ENCODE results near the gene CARD14. TPM values are rescaled to one million over a fixed set of nuclear protein-coding genes. Genes with fewer than 3 reads are reported as not detected.

The CARD14 gene
- total and polyA plus RNA-seq, 10 donors = 0.63 to 4.8 (median 1.3) TPM

DNA sequence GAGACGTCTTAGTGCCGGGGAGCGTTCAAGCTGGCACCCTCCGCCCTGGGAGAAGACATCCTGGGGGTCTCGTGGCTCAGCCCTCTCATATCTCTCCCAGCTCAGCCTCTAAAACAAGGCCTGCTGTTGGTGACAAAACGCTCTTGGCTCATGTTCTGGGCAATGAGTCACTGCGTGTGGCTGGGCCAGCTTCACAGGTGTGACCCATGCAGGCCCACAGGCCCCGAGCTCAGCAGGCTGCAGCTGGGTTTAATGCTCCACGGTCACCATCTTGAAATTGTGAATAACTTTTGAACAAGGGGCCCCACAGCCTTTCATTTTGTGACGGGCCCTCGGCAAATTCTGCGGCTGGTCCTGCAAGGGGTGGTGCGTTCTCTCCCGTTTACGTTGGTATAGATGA is 46.0 kb upstream of the CARD14 start:
- H3K27me3 ChIP-seq (replicated peaks in 1 of 7) = peaks cover 0 to 13% (median 0%) of the 10 kb centered on the region in 7 donors
- no peaks in the 10 kb centered on the region for H3K4me1 ChIP-seq
- no peaks in the 10 kb centered on the region for H3K9me3 ChIP-seq
- intact Hi-C loops (cut with DNase I; ENCODE audit: low total_unique reads) = no loop called here
- H3K27ac ChIP-seq = no peak overlapping the region
- WGBS, 5 donors = 85 to 97% (median 88%) methylated on average over 13 to 15 of the region's 15 CpGs
- H3K4me3 ChIP-seq = no peak overlapping the region
- TF ChIP-seq, protein P1, sequence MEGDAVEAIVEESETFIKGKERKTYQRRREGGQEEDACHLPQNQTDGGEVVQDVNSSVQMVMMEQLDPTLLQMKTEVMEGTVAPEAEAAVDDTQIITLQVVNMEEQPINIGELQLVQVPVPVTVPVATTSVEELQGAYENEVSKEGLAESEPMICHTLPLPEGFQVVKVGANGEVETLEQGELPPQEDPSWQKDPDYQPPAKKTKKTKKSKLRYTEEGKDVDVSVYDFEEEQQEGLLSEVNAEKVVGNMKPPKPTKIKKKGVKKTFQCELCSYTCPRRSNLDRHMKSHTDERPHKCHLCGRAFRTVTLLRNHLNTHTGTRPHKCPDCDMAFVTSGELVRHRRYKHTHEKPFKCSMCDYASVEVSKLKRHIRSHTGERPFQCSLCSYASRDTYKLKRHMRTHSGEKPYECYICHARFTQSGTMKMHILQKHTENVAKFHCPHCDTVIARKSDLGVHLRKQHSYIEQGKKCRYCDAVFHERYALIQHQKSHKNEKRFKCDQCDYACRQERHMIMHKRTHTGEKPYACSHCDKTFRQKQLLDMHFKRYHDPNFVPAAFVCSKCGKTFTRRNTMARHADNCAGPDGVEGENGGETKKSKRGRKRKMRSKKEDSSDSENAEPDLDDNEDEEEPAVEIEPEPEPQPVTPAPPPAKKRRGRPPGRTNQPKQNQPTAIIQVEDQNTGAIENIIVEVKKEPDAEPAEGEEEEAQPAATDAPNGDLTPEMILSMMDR (IDR thresholded peaks at IDR 0.05 in 8 of 11, conservative IDR thresholded peaks at IDR 0.05 in 3 of 11) = no peak
- TF ChIP-seq POLR2AphosphoS5 (IDR thresholded peaks at IDR 0.05) = no peak
- no peak for TF ChIP-seq POLR2A (IDR thresholded peaks at IDR 0.05)
- DNase-seq = no peak
- peaks cover 0 to 11% (median 0%) of the 10 kb centered on the region in 6 donors for H3K36me3 ChIP-seq

DNA sequence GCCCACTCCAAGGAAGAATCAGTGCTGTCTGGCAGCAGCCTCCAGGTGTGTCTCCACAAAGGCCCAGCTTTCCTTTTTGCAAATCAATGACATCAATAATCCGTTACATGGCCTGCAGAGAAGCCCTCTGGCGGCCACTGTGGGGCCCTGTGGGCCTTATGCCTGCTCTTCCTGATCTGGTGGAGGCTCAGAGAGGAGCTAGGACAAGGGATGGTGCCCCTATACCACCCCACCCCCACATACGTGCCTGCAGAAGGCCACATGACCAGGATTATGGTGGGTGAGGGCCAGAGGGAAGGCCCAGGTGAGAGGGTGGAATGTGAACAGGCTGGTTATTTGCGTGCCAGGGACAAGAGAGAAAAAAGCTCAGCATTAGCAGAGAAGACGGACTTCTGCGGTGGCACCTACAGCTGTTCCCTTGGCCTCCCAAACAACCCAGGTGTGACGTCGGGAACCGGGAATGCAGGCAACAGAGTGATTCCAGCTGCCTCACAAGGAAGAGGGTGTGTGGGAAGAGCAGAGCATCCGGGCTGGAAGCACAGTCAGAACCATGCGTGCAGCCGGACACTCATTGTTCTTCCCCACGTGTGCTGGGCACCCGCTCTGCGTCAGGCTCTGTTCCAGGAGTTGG is 45.4 kb upstream of the CARD14 start:
- intact Hi-C loops (cut with DNase I; ENCODE audit: low total_unique reads) = no loop called here
- DNase-seq = no peak

DNA sequence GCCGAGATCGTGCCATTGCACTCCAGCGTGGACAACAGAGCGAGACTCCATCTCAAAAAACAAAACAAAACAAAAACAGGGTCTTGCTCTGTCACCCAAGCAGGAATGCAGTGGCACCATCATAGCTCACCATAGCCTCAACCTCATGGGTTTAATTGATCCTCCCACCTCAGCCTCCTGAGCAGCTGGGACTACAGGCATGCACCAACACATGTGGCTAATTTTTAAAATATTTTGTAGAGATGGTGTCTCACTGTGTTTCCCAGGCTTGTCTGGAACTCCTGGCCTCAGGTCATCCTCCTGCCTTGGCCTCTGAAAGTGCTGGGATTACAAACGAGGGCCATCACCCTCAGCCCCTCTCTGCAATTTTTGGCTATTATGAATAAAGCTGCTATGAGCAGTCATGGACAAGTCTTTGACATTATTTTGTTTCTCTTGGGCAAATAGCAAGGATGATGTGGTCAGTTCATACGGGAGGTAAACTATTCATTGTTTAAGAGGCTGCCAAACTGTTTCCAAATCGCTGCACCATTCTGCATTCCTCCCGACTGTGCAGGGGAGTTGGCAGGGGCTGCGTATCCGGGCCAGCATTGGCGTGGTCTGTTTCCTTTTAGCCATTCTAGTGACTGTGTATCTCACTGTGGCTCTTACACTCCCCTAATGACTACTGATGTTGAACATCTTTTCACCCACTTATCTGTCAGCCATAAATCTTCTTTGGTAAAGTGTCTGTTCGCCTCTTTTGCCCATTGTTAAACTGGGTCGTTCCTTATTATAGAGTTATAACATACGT is 44.0 kb upstream of the CARD14 start:
- H3K4me1 ChIP-seq = no peaks in the 10 kb centered on the region
- WGBS, 5 donors = 64 to 77% (median 75%) methylated on average over 14 of the region's 14 CpGs
- TF ChIP-seq POLR2AphosphoS5 (IDR thresholded peaks at IDR 0.05) (no peak), POLR2A (IDR thresholded peaks at IDR 0.05) (no peak)
- TF ChIP-seq, protein P1 (IDR thresholded peaks at IDR 0.05 in 8 of 11, conservative IDR thresholded peaks at IDR 0.05 in 3 of 11) = no peak
- peaks cover 0 to 13% (median 0%) of the 10 kb centered on the region in 7 donors for H3K27me3 ChIP-seq (replicated peaks in 1 of 7)
- H3K27ac ChIP-seq = no peak overlapping the region
- no peak for DNase-seq
- intact Hi-C loops (cut with DNase I; ENCODE audit: low total_unique reads) = no loop called here
- no peaks in the 10 kb centered on the region for H3K36me3 ChIP-seq
- H3K4me3 ChIP-seq = no peak overlapping the region
- no peaks in the 10 kb centered on the region for H3K9me3 ChIP-seq

More for the DNA sequence above, 45.4 kb upstream of the CARD14 start:
- no peaks in the 10 kb centered on the region for H3K4me1 ChIP-seq
- H3K27me3 ChIP-seq (replicated peaks in 1 of 7) = peaks cover 0 to 13% (median 0%) of the 10 kb centered on the region in 7 donors
- no peaks in the 10 kb centered on the region for H3K9me3 ChIP-seq
- no peak overlapping the region for H3K27ac ChIP-seq
- no peak for TF ChIP-seq POLR2A (IDR thresholded peaks at IDR 0.05)
- TF ChIP-seq, protein P1 (IDR thresholded peaks at IDR 0.05 in 8 of 11, conservative IDR thresholded peaks at IDR 0.05 in 3 of 11) = peak in 2 of 11 experiments; percentile 6 to 12
- no peak for TF ChIP-seq POLR2AphosphoS5 (IDR thresholded peaks at IDR 0.05)
- no peak overlapping the region for H3K4me3 ChIP-seq
- peaks cover 0 to 4% (median 0%) of the 10 kb centered on the region in 6 donors for H3K36me3 ChIP-seq
- WGBS, 5 donors = 76 to 83% (median 78%) methylated on average over 15 of the region's 15 CpGs

DNA sequence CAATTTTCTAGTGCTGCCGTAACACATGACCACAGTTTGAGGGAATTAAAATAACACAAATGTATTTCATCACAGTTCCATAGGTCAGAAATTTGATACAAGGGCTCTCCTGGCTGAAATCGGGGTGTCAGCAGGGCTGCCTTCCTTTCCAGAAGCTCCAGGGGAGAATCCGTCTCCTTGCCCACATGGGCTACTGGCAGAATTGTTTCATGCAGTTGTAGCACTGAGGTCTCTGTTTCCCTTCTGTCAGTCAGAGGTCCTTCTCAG is 43.4 kb upstream of the CARD14 start:
- H3K4me3 ChIP-seq = no peak overlapping the region
- H3K4me1 ChIP-seq = no peaks in the 10 kb centered on the region
- H3K27me3 ChIP-seq (replicated peaks in 1 of 7) = peaks cover 0 to 13% (median 0%) of the 10 kb centered on the region in 7 donors
- DNase-seq = no peak
- intact Hi-C loops (cut with DNase I; ENCODE audit: low total_unique reads) = no loop called here
- no peak for TF ChIP-seq POLR2AphosphoS5 (IDR thresholded peaks at IDR 0.05)
- TF ChIP-seq, protein P1 (IDR thresholded peaks at IDR 0.05 in 8 of 11, conservative IDR thresholded peaks at IDR 0.05 in 3 of 11) = no peak
- TF ChIP-seq POLR2A (IDR thresholded peaks at IDR 0.05) = no peak
- H3K9me3 ChIP-seq = no peaks in the 10 kb centered on the region
- H3K27ac ChIP-seq = no peak overlapping the region
- H3K36me3 ChIP-seq = no peaks in the 10 kb centered on the region
- WGBS, 5 donors = 78 to 84% (median 79%) methylated on average over 3 of the region's 3 CpGs
